PC-3 (cell line): ENCODE results near the gene CD58. TPM values are rescaled to one million over a fixed set of nuclear protein-coding genes. Genes with fewer than 3 reads are reported as not detected.
"Not testable (repeated sequence)": the region's sequence is repeated elsewhere in the genome, so short reads cannot be mapped to it uniquely, and the experiment has no call there.

Experiments used
- ATAC-seq: fragments of 200-7000 bp; cut with Tn5 transposase; 2 replicates; pipeline ENCODE4 v1.9.1; 2020; ENCODE audit warnings: mild to moderate bottlenecking, moderate library complexity
- BruUV-seq: library from RNA; stranded (reverse); fragments of 400-500 nt; replicated peaks from 2 replicates; lab custom pipeline; 2021; lab: Mats Ljungman, UMichigan
- CTCF ChIA-PET: fragments of 300-600 bp; sonication (Branson Sonifier 250); formaldehyde crosslinking; loops from one replicate; lab custom pipeline; 2022; ENCODE audit warnings: antibody characterized with exemption; lab: Charles Lee
- POLR2A ChIA-PET: fragments of 300-600 bp; sonication (Branson Sonifier 250); formaldehyde crosslinking; loops from one replicate; lab custom pipeline; 2022; ENCODE audit warnings: antibody characterized with exemption; ENCODE audit not compliant: unreplicated experiment; lab: Charles Lee
- DNase-seq: peaks from one replicate; pipeline ENCODE4 v3.0.0-alpha.2; 2015
- H2AFZ ChIP-seq: fragments of 300-600 bp; sonication (generic); 2 replicates; pipeline ENCODE4 v1.6.0; 2016; ENCODE audit warnings: antibody characterized with exemption, low read length
- H3F3A ChIP-seq: fragments of 300-600 bp; sonication (generic); one replicate; pipeline ENCODE4 v1.6.0; 2017; ENCODE audit warnings: antibody characterized with exemption, low read length, control low read depth, mild to moderate bottlenecking; ENCODE audit not compliant: unreplicated experiment
- H3K27ac ChIP-seq: fragments of 300-600 bp; sonication (generic); 2 replicates; pipeline ENCODE4 v1.5.1; 2016; ENCODE audit warnings: mild to moderate bottlenecking, low read length
- H3K27me3 ChIP-seq: fragments of 300-600 bp; sonication (generic); 2 replicates; pipeline ENCODE4 v1.6.1; 2016; ENCODE audit warnings: low read length, mixed read lengths
- H3K36me3 ChIP-seq: fragments of 300-600 bp; sonication (generic); 2 replicates; pipeline ENCODE4 v1.6.1; 2016; ENCODE audit warnings: low read depth, mixed run types, low read length, mixed read lengths
- H3K4me1 ChIP-seq: fragments of 300-600 bp; sonication (generic); 2 replicates; pipeline ENCODE4 v1.5.1; 2016; ENCODE audit warnings: low read length; ENCODE audit not compliant: insufficient read depth
- H3K4me2 ChIP-seq: fragments of 300-600 bp; sonication (generic); 2 replicates; pipeline ENCODE4 v1.6.0; 2016; ENCODE audit warnings: low read length
- H3K4me3 ChIP-seq: fragments of 300-600 bp; sonication (generic); 2 replicates; pipeline ENCODE4 v1.5.1; 2016; ENCODE audit warnings: mild to moderate bottlenecking, low read length, mixed read lengths
- H3K79me2 ChIP-seq: fragments of 300-600 bp; sonication (generic); 2 replicates; pipeline ENCODE4 v1.6.1; 2017; ENCODE audit warnings: low read length, mixed read lengths
- H3K9ac ChIP-seq: fragments of 300-600 bp; sonication (generic); 2 replicates; pipeline ENCODE4 v1.6.0; 2016; ENCODE audit warnings: mild to moderate bottlenecking, low read length
- H3K9me2 ChIP-seq: fragments of 300-600 bp; sonication (generic); replicated peaks from 2 replicates; pipeline ENCODE4 v1.6.1; 2016; ENCODE audit warnings: mixed run types, low read length, mixed read lengths
- H3K9me3 ChIP-seq: fragments of 300-600 bp; sonication (generic); 2 replicates; pipeline ENCODE4 v1.6.1; 2016; ENCODE audit warnings: low read length, mixed read lengths
- H4K20me1 ChIP-seq: fragments of 300-600 bp; sonication (generic); 2 replicates; pipeline ENCODE4 v1.6.1; 2016; ENCODE audit warnings: low read length, mixed read lengths
- CTCF ChIP-seq: fragments of 300-600 bp; sonication (generic); conservative IDR thresholded peaks from 2 replicates; pipeline ENCODE4 v1.5.1; 2017; ENCODE audit warnings: antibody characterized with exemption, low read depth, mild to moderate bottlenecking, low read length
- intact Hi-C: fragments of 100-400 bp; cut with micrococcal nuclease; formaldehyde crosslinking; loops from 2 replicates; pipeline ENCODE4 v1.9.0; 2023
- total RNA-seq: library from RNA; depleted of rRNA; stranded (reverse); fragments of >200 nt; gene quantifications from 2 replicates; pipeline ENCODE4 v1.2.3, GENCODE V29; 2014

The CD58 gene
- total RNA-seq, 1 experiment from 2014 or later: 26.9 TPM

GRCh38 chr1:116596742-116597307 is 26.0 kb upstream of the CD58 start:
- ATAC-seq, H3K4me1 ChIP-seq, H4K20me1 ChIP-seq, H3K36me3 ChIP-seq, H3K4me3 ChIP-seq, H3K4me2 ChIP-seq, H3K27ac ChIP-seq, BruUV-seq, H2AFZ ChIP-seq, H3K79me2 ChIP-seq, H3K9ac ChIP-seq, H3K9me3 ChIP-seq, DNase-seq, H3K9me2 ChIP-seq, POLR2A ChIA-PET, H3K27me3 ChIP-seq, H3F3A ChIP-seq: not testable (repeated sequence)
- intact Hi-C loops: loop anchor here (1.0 kb wide), 1 partner anchor 23 kb away; no protein-coding TSS in a partner anchor
- CTCF ChIA-PET: interaction anchor here (0.6 to 2.1 kb wide), 2 partner anchors 22 to 1965 kb away, joined by 3 to 21 read pairs; no protein-coding TSS in a partner anchor

DNA sequence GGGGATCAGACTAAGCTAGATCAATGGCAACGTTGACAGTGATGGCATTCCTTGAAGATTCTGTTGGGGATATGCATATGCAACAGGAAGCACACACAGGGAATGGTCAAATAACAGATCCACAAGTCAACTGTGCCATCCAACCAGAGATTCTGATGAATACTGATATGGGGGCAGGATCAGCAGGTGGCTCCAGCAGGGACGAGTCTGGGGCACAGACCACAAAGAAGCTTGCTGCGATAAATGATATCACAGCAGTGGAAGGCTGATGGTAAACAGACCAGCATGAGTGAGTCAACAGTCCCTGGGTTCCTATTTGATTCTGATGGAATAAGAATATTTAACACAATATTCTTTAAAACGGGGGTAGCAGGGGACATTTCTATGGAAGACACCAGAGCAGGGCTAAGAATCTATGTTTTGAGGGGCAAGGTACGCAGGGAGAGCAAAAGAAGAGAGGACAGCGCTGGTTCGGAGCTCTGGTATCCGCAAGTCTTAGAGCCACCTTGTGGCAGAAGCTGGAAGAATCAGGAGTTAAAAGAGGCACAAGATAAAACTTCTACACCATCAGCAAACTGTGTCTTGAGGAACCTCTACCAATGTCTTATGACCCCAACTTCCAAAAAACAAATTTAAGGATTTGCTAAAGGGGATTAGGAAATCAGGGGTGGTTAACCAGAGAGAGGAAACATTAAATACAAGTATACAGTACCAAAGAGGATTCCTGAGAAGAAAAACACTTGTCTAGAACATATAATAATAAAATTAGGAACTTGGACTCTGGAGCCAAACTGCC is 25.3 kb upstream of the CD58 start:
- peak; percentile 43 for DNase-seq
- H3K4me1 ChIP-seq, H3K36me3 ChIP-seq, H3K27me3 ChIP-seq, H3K9ac ChIP-seq, H3K79me2 ChIP-seq, H3K9me2 ChIP-seq, POLR2A ChIA-PET, H3K9me3 ChIP-seq, H3K27ac ChIP-seq, BruUV-seq, H4K20me1 ChIP-seq, H3F3A ChIP-seq: not testable (repeated sequence)
- Histone ChIP-seq H3K4me3 (peak overlapping the region; percentile 31; the same call in 1 of the 2 replicates), H3K4me2 (peak overlapping the region; percentile 57), H2AFZ (peak overlapping the region; percentile 56)
- peak; percentile 62 for TF ChIP-seq CTCF
- intact Hi-C loops: loop anchor here (1.0 kb wide), 1 partner anchor 22 kb away; no protein-coding TSS in a partner anchor
- CTCF ChIA-PET: interaction anchor here (0.6 to 2.1 kb wide), 4 partner anchors 22 to 457 kb away, joined by 3 to 21 read pairs (median 5); partner anchors contain the start of gene CD58
- ATAC-seq: peak; percentile 79

GRCh38 chr1:116595065-116595840 is 24.4 kb upstream of the CD58 start:
- peak; percentile 53 for TF ChIP-seq CTCF
- H3K9ac ChIP-seq, POLR2A ChIA-PET, H2AFZ ChIP-seq, H3K9me3 ChIP-seq, H3K27me3 ChIP-seq, H3K9me2 ChIP-seq, H4K20me1 ChIP-seq, intact Hi-C loops, H3K4me3 ChIP-seq, H3F3A ChIP-seq, H3K27ac ChIP-seq, H3K36me3 ChIP-seq, H3K4me2 ChIP-seq, BruUV-seq, H3K79me2 ChIP-seq, H3K4me1 ChIP-seq: not testable (repeated sequence)
- CTCF ChIA-PET: interaction anchor here (0.6 to 2.1 kb wide), 7 partner anchors 21 to 1892 kb away, joined by 3 to 21 read pairs (median 4); partner anchors contain the start of gene CD58
- ATAC-seq (peak; percentile 80), DNase-seq (peak; percentile 29)

GRCh38 chr1:116593977-116594376 is 23.2 kb upstream of the CD58 start:
- H3K9ac ChIP-seq, BruUV-seq, H3K79me2 ChIP-seq, intact Hi-C loops, POLR2A ChIA-PET, H3K27me3 ChIP-seq, H3K4me3 ChIP-seq, H3K9me2 ChIP-seq, H4K20me1 ChIP-seq, H3K27ac ChIP-seq, H3K4me2 ChIP-seq, H3F3A ChIP-seq, H3K36me3 ChIP-seq, ATAC-seq, H2AFZ ChIP-seq, DNase-seq, CTCF ChIA-PET, H3K9me3 ChIP-seq: not testable (repeated sequence)
- peaks cover 13% of the 10 kb centered on the region for H3K4me1 ChIP-seq

GRCh38 chr1:116593401-116593800 is 22.6 kb upstream of the CD58 start:
- POLR2A ChIA-PET, H3K4me2 ChIP-seq, CTCF ChIA-PET, intact Hi-C loops, H3K9ac ChIP-seq, H3K36me3 ChIP-seq, BruUV-seq, H3K27ac ChIP-seq, H3K9me2 ChIP-seq, DNase-seq, H4K20me1 ChIP-seq, H3K27me3 ChIP-seq, H3F3A ChIP-seq, H3K79me2 ChIP-seq, H2AFZ ChIP-seq, ATAC-seq, H3K9me3 ChIP-seq, H3K4me3 ChIP-seq: not testable (repeated sequence)
- peaks cover 17% of the 10 kb centered on the region for H3K4me1 ChIP-seq
